Astrocyte (in vitro differentiated cells and primary cell): ENCODE data around the gene NDUFC2. TPM values are rescaled to one million over a fixed set of nuclear protein-coding genes. Genes with fewer than 3 reads are reported as not detected.
"Not testable (repeated sequence)": the region's sequence is repeated elsewhere in the genome, so short reads cannot be mapped to it uniquely, and the experiment has no call there.

Source experiments
- DNase-seq: peaks from one replicate; pipeline ENCODE4 v3.0.0-alpha.2; 2010; ENCODE audit warnings: low read depth
- FAIRE-seq: peaks from 2 replicates; lab custom pipeline; 2011; peaks lifted over from hg19 to GRCh38; lab: Jason Lieb, UNC
- H2AFZ ChIP-seq: 2 replicates; pipeline ENCODE4 v1.6.0; 2012; ENCODE audit warnings: low read depth, low read length, inconsistent platforms
- H3K27ac ChIP-seq: 2 replicates; pipeline ENCODE4 v1.5.1; 2011; ENCODE audit warnings: low read depth, low read length, inconsistent platforms
- H3K27me3 ChIP-seq: 2 replicates; pipeline ENCODE4 v1.6.0; 2011; ENCODE audit warnings: low read length, inconsistent platforms; ENCODE audit not compliant: insufficient read depth
- H3K36me3 ChIP-seq: 2 replicates; pipeline ENCODE4 v1.5.1; 2011; ENCODE audit warnings: low read length, inconsistent platforms; ENCODE audit not compliant: insufficient read depth
- H3K4me1 ChIP-seq: 2 replicates; pipeline ENCODE4 v1.5.1; 2011; ENCODE audit warnings: low read length, inconsistent platforms; ENCODE audit not compliant: insufficient read depth
- H3K4me2 ChIP-seq: 2 replicates; pipeline ENCODE4 v1.6.0; 2012; ENCODE audit warnings: low read length, inconsistent platforms
- H3K4me3 ChIP-seq: 2 replicates; pipeline ENCODE4 v1.5.1; 2011; ENCODE audit warnings: low read depth, mild to moderate bottlenecking, low read length, inconsistent platforms; ENCODE audit not compliant: insufficient read depth
- H3K79me2 ChIP-seq: 2 replicates; pipeline ENCODE4 v1.6.0; 2012; ENCODE audit warnings: mild to moderate bottlenecking, low read length, inconsistent platforms; ENCODE audit not compliant: insufficient read depth
- H3K9ac ChIP-seq: 2 replicates; pipeline ENCODE4 v1.6.0; 2012; ENCODE audit warnings: mild to moderate bottlenecking, low read length, inconsistent platforms
- H3K9me3 ChIP-seq: 2 replicates; pipeline ENCODE4 v1.5.1; 2012; ENCODE audit warnings: low read depth, mild to moderate bottlenecking, low read length, inconsistent platforms; ENCODE audit not compliant: insufficient read depth
- H4K20me1 ChIP-seq: 2 replicates; pipeline ENCODE4 v1.6.0; 2012; ENCODE audit warnings: low read length, inconsistent platforms; ENCODE audit not compliant: insufficient read depth
- H3K27ac Mint-ChIP-seq: one replicate; pipeline ENCODE4 v1.8.0; 2021; ENCODE audit warnings: mild to moderate bottlenecking, mixed read lengths; ENCODE audit not compliant: unreplicated experiment
- H3K27me3 Mint-ChIP-seq: one replicate; pipeline ENCODE4 v1.8.0; 2021; ENCODE audit warnings: low read depth, mixed read lengths; ENCODE audit not compliant: unreplicated experiment
- H3K36me3 Mint-ChIP-seq: one replicate; pipeline ENCODE4 v1.8.0; 2021; ENCODE audit warnings: low read depth, mixed read lengths; ENCODE audit not compliant: unreplicated experiment
- H3K4me1 Mint-ChIP-seq: one replicate; pipeline ENCODE4 v1.8.0; 2021; ENCODE audit warnings: low read depth, mixed read lengths; ENCODE audit not compliant: unreplicated experiment
- H3K4me3 Mint-ChIP-seq: one replicate; pipeline ENCODE4 v1.8.0; 2021; ENCODE audit warnings: mild to moderate bottlenecking, moderate library complexity, mixed read lengths; ENCODE audit not compliant: unreplicated experiment
- H3K9me3 Mint-ChIP-seq: one replicate; pipeline ENCODE4 v1.8.0; 2021; ENCODE audit warnings: mild to moderate bottlenecking, mixed read lengths; ENCODE audit not compliant: unreplicated experiment
- EZH2 ChIP-seq: IDR thresholded peaks from 2 replicates; pipeline ENCODE4 v1.6.1; 2012; ENCODE audit warnings: mild to moderate bottlenecking, low read length, inconsistent platforms; ENCODE audit not compliant: insufficient read depth
- total RNA-seq: library from RNA; stranded (reverse); gene quantifications from 2 replicates; pipeline ENCODE4 v1.2.1, GENCODE V29; 2021
- TF ChIP-seq, protein P1 (sequence below): IDR thresholded peaks from 2 replicates; pipeline ENCODE4 v1.5.1; 2011; ENCODE audit warnings: low read depth, mild to moderate bottlenecking, inconsistent platforms, low read length, moderate library complexity; ENCODE audit not compliant: insufficient read depth

Gene NDUFC2
- total RNA-seq, 1 donor from 2014 or later = 285 TPM

DNA sequence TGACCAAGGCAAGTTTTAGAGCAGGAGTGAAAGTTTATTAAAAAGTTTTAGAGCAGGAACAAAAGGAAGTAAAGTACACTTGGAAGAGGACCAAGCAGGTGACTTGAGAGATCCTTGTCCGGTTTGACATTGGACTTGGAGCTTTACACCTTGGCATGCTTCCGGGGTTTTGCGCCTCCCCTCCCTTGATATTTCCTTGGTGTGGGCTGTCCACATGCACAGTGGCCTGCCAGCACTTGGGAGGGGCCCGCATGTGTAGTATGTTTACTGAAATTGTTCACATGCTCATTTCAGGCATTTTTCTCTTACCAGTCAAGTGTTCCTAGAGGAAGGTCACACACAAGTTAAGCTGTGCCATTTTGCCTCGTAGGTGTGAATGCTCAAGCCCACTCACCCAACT is 35.0 kb downstream of the NDUFC2 start:
- Histone ChIP-seq H3K9me3 (no peaks in the 10 kb centered on the region), H3K4me3 (no peak overlapping the region), H3K4me1 (peaks cover 14% of the 10 kb centered on the region), H3K27ac (no peak overlapping the region), H3K9ac (no peak overlapping the region), H3K36me3 (no peaks in the 10 kb centered on the region), H4K20me1 (no peaks in the 10 kb centered on the region), H2AFZ (no peak overlapping the region), H3K4me2 (no peak overlapping the region), H3K79me2 (no peaks in the 10 kb centered on the region), H3K27me3 (no peaks in the 10 kb centered on the region)
- Mint-ChIP-seq H3K27me3 (peaks cover 5% of the 10 kb centered on the region), H3K36me3 (no peaks in the 10 kb centered on the region), H3K27ac (no peak overlapping the region), H3K9me3 (no peaks in the 10 kb centered on the region), H3K4me1 (peaks cover 9% of the 10 kb centered on the region), H3K4me3 (no peak overlapping the region)
- TF ChIP-seq EZH2 = no peak
- TF ChIP-seq, protein P1, sequence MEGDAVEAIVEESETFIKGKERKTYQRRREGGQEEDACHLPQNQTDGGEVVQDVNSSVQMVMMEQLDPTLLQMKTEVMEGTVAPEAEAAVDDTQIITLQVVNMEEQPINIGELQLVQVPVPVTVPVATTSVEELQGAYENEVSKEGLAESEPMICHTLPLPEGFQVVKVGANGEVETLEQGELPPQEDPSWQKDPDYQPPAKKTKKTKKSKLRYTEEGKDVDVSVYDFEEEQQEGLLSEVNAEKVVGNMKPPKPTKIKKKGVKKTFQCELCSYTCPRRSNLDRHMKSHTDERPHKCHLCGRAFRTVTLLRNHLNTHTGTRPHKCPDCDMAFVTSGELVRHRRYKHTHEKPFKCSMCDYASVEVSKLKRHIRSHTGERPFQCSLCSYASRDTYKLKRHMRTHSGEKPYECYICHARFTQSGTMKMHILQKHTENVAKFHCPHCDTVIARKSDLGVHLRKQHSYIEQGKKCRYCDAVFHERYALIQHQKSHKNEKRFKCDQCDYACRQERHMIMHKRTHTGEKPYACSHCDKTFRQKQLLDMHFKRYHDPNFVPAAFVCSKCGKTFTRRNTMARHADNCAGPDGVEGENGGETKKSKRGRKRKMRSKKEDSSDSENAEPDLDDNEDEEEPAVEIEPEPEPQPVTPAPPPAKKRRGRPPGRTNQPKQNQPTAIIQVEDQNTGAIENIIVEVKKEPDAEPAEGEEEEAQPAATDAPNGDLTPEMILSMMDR = no peak
- DNase-seq = no peak
- no peak for FAIRE-seq

GRCh38 chr11:78041843-78042440 is 37.7 kb downstream of the NDUFC2 start:
- Mint-ChIP-seq H3K9me3 (no peaks in the 10 kb centered on the region), H3K27ac (peak overlapping the region; percentile 75), H3K4me3 (no peak overlapping the region), H3K4me1 (peaks cover 11% of the 10 kb centered on the region), H3K27me3 (peaks cover 5% of the 10 kb centered on the region), H3K36me3 (peaks cover 3% of the 10 kb centered on the region)
- H3K79me2 ChIP-seq = no peaks in the 10 kb centered on the region
- no peak overlapping the region for H2AFZ ChIP-seq
- H4K20me1 ChIP-seq = no peaks in the 10 kb centered on the region
- no peak overlapping the region for H3K9ac ChIP-seq
- H3K4me2 ChIP-seq = no peak overlapping the region
- H3K4me1 ChIP-seq = peaks cover 22% of the 10 kb centered on the region
- DNase-seq = no peak
- no peak overlapping the region for H3K27ac ChIP-seq
- no peak for FAIRE-seq
- no peaks in the 10 kb centered on the region for H3K9me3 ChIP-seq
- H3K4me3 ChIP-seq = no peak overlapping the region
- TF ChIP-seq EZH2 = no peak
- TF ChIP-seq, protein P1 = no peak
- no peaks in the 10 kb centered on the region for H3K36me3 ChIP-seq
- H3K27me3 ChIP-seq = no peaks in the 10 kb centered on the region

DNA sequence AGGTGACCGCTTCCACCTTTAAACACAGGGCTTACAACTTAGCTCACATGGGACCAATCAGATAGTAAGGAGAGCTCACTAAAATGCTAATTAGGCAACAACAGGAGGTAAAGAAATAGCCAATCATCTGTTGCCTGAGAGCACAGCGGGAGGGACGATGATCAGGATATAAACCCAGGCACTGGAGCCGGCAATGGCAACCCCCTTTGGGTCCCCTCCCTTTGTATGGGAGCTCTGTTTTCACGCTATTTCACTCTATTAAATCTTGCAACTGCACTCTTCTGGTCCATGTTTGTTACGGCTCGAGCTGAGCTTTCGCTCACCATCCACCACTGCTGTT is 38.3 kb downstream of the NDUFC2 start:
- not testable (repeated sequence) for H3K4me2 ChIP-seq, H3K9me3 ChIP-seq, H3K27me3 ChIP-seq, H3K4me3 ChIP-seq, H3K27ac ChIP-seq, H2AFZ ChIP-seq, H3K27me3 Mint-ChIP-seq, H3K79me2 ChIP-seq, H3K9me3 Mint-ChIP-seq, FAIRE-seq, H3K36me3 ChIP-seq, H4K20me1 ChIP-seq, H3K9ac ChIP-seq, H3K36me3 Mint-ChIP-seq, H3K4me3 Mint-ChIP-seq, DNase-seq
- H3K4me1 Mint-ChIP-seq = peaks cover 11% of the 10 kb centered on the region
- peaks cover 22% of the 10 kb centered on the region for H3K4me1 ChIP-seq
- H3K27ac Mint-ChIP-seq = peak overlapping the region; percentile 75
